HG03342 (cell line): ENCODE results near the gene KYNU.
"Not testable (repeated sequence)": the region's sequence is repeated elsewhere in the genome, so short reads cannot be mapped to it uniquely, and the experiment has no call there.

Source experiments
- ATAC-seq: cut with Tn5 transposase; IDR thresholded peaks from one replicate; pipeline ENCODE4 v1.9.1; 2021; ENCODE audit warnings: mild to moderate bottlenecking, moderate library complexity; ENCODE audit not compliant: unreplicated experiment

Gene KYNU

GRCh38 chr2:143078104-143078503 is 200.6 kb downstream of the KYNU start:
- ATAC-seq: no peak

GRCh38 chr2:143081616-143082015 is 204.2 kb downstream of the KYNU start:
- ATAC-seq: no peak

- ATAC-seq: no peak
Measured at GRCh38 chr2:143083636-143084035, 206.2 kb downstream of the KYNU start.

DNA sequence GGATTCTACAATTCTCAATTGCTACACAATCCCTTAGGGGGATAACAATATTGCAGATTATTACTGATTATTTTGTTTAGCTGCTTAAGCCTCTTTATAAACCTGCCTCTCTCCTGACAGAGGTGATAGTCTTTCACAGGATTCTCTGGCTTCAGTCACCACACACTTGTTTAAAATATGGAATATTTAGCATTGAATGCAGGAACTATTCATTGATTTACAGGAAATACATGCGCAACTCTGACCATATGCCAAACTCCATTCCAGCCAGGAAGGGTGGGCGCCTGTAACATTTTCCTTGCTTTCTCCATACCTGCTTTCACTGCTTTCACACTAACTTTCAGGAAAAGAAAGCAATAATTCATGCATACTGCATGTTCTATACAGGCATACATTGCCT is 207.0 kb downstream of the KYNU start:
- no peak for ATAC-seq

DNA sequence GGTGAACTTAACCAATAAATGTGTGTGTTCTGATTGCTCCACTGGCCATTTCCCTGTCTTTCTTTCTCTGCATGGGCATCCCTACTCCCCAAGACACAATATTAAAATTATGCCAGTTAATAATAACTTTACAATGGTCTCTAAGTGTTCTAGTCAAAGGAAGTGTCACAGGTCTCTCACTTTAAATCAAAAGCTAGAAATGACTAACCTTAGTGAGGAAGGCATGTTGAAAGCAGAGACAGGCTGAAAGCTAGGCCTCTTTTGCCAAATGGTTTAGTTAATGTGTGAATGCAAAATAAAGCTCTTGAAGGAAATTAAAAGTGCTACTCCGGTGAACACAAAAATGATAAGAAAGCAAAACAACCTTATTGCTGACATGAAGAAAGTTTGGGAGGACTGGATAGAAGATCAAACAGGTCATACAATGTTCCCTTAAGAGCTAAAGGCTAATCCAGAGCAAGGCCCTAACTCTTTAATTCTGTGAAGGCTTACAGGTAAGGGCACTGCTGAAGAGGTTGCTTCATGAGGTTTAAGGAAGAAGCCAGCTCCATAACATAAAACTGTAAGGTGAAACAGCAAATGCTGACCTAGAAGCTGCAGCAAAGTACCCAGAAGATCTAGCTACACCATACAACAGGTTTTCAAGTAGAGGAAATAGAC is 207.8 kb downstream of the KYNU start:
- peak; percentile 58 for ATAC-seq

DNA sequence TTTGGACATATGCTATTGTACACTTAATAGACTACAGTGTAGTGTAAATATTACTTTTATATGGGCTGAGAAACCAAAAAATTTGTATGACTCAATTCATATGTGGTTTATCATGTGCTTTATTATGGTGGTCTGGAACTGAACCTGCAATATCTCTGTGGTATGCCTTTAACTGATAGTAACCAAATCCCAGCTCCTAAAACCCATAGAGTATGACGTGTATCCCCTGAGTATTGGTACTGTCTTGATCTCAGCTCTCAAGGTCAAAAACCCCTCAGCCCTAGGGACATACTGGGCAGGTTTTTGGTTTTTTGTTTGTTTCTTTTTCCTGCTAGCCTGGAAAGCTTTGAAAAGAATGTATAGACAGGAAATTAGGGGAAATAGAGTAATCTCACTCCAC is 209.6 kb downstream of the KYNU start:
- ATAC-seq: no peak

DNA sequence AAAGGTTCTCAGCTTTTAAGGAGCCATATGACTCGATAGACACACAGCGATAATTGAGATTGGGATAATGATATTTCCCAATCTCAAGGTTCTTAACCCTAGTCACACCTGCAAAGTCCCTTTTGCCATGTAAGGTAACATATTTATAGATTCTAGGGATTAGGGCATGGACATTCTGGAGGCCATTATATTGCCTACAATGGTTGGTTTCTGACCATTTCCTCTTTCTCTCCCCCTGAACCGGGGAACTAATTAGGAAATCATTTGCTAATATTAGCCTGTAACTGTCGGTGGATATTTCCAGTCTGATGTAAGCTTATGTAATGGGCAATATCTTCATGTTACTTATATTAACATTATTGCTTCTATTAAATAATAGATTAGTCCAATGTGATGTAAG is 210.9 kb downstream of the KYNU start:
- ATAC-seq: no peak

GRCh38 chr2:143089520-143089919 is 212.1 kb downstream of the KYNU start:
- not testable (repeated sequence) for ATAC-seq
